ENCODE measurements around the gene LTBP3. TPM values are rescaled to one million over a fixed set of nuclear protein-coding genes. Genes with fewer than 3 reads are reported as not detected.

Gene LTBP3
- total RNA-seq, 1 experiment from 2014 or later = 1.3 TPM

DNA sequence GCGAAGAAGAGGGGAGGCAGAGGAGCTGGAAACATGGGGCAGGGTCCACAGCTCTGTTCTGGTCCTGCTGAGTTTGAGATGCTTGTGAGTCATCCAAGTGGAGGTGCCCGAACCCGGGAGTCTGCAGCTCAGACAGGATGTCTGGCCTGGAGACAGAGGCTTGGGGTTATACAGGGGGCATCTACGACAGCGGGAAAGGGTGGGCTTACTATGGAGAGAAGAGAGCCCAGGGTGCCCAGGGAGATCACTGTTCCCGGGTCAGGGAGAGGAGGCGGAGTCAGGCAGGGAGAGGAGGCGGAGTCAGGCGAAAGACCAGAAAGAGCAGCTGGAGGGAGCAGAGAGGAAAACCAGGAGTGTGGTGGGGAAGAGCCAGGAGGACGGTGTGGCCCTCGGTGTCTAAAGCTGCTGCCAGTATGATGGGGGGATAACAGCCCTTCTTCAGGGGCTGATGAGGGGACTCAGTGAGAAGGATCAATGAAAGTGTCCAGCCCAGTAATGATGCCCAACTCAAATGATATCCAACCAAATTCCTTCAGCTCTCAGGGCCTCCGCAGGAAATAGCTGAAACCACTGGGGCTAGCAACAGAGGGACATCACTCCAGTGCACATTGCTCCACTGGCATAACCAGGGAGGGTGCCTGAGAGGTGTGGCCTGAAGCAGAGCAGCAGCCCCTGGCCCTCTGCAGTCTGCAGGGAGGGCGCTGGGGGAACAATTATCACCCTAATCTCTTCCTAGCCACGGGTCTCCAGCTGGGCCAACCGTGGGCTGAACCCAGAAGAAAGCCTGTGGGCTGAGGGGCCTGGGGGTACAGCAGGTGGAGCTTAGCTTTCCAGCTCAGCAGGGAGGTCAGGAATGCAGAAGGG lies 2.6 kb upstream of the LTBP3 start:
- Histone ChIP-seq H3K4me1 (ENCODE audit: low read length) (peaks cover 22% of the 10 kb centered on the region), H3K9me3 (ENCODE audit: low read length) (no peaks in the 10 kb centered on the region), H3K4me3 (ENCODE audit: low read length) (no peak overlapping the region), H3K9ac (ENCODE audit: low read length) (peak overlapping the region; percentile 17; the same call in 1 of the 2 replicates), H3K27me3 (ENCODE audit: low read length) (no peaks in the 10 kb centered on the region), H2AFZ (ENCODE audit: low read length) (no peak overlapping the region), H3K9me2 (replicated peaks; ENCODE audit: insufficient read depth, low read length) (no peaks in the 10 kb centered on the region), H3K79me2 (ENCODE audit: low read length) (no peaks in the 10 kb centered on the region), H3K36me3 (ENCODE audit: insufficient read depth, low read length) (no peaks in the 10 kb centered on the region), H4K20me1 (ENCODE audit: insufficient read depth, low read depth, low read length) (no peaks in the 10 kb centered on the region), H3K4me2 (ENCODE audit: low read depth, low read length, poor library complexity, severe bottlenecking) (no peak overlapping the region), H3K27ac (ENCODE audit: low read length) (no peak overlapping the region)
- DNase-seq = no peak

DNA sequence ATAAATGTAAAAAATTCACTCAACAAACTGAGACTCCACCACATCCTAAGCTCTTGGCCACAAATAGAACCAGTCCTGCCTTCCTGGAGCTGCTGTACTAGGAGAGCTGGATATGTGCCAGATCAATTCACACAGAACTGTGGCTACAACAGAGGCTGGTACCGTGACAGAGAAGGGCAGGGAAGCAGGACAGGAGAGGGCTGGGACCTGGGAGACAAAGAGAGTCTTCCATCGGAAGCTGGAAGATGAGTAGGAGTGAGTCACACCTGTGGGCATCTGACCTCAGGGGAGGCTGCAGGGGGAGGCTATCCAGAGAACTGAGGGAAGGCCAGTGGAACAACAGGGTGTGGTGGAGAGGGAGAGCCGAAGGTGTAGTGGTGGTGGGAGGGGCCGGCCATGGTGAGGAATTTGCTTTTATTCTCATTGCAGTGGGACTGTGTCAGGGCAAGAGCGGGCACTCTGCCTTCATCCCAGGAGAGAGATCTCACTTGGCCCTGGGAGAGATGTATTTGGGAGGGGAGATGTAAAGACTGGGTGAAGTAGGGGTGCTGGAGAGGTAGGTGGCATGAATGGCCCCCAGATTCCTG lies 1.9 kb upstream of the LTBP3 start:
- Histone ChIP-seq H3K9ac (ENCODE audit: low read length) (no peak overlapping the region), H3K79me2 (ENCODE audit: low read length) (no peaks in the 10 kb centered on the region), H4K20me1 (ENCODE audit: insufficient read depth, low read depth, low read length) (no peaks in the 10 kb centered on the region), H3K4me3 (ENCODE audit: low read length) (no peak overlapping the region), H2AFZ (ENCODE audit: low read length) (no peak overlapping the region), H3K27me3 (ENCODE audit: low read length) (no peaks in the 10 kb centered on the region), H3K9me2 (replicated peaks; ENCODE audit: insufficient read depth, low read length) (no peaks in the 10 kb centered on the region), H3K36me3 (ENCODE audit: insufficient read depth, low read length) (no peaks in the 10 kb centered on the region), H3K4me1 (ENCODE audit: low read length) (peaks cover 19% of the 10 kb centered on the region), H3K4me2 (ENCODE audit: low read depth, low read length, poor library complexity, severe bottlenecking) (no peak overlapping the region), H3K9me3 (ENCODE audit: low read length) (no peaks in the 10 kb centered on the region), H3K27ac (ENCODE audit: low read length) (no peak overlapping the region)
- no peak for DNase-seq

DNA sequence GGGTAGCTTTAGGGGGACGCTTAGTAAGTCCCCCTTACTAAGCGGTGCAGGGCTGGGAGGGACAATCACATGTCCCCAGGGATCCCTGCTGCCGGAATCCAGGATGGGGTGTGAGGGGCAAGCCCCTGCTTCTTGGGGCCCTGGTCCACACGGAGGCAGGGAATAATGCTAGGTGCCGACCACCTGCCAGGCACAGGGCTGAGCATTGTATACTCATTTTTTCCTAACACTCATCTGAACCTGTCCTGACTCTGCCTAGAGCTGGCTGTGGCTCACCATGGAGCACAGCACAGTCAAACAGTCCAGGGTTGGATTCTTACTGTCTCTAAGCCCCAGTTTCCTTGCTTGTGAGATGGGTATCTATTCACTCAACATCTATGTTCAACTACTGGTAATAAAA lies 1.4 kb upstream of the LTBP3 start:
- H2AFZ ChIP-seq (ENCODE audit: low read length) = no peak overlapping the region
- H3K4me2 ChIP-seq (ENCODE audit: low read depth, low read length, poor library complexity, severe bottlenecking) = no peak overlapping the region
- H3K79me2 ChIP-seq (ENCODE audit: low read length) = no peaks in the 10 kb centered on the region
- H3K4me1 ChIP-seq (ENCODE audit: low read length) = peaks cover 19% of the 10 kb centered on the region
- no peak for DNase-seq
- no peaks in the 10 kb centered on the region for H4K20me1 ChIP-seq (ENCODE audit: insufficient read depth, low read depth, low read length)
- no peaks in the 10 kb centered on the region for H3K9me2 ChIP-seq (replicated peaks; ENCODE audit: insufficient read depth, low read length)
- no peaks in the 10 kb centered on the region for H3K27me3 ChIP-seq (ENCODE audit: low read length)
- no peaks in the 10 kb centered on the region for H3K36me3 ChIP-seq (ENCODE audit: insufficient read depth, low read length)
- H3K27ac ChIP-seq (ENCODE audit: low read length) = no peak overlapping the region
- no peaks in the 10 kb centered on the region for H3K9me3 ChIP-seq (ENCODE audit: low read length)
- no peak overlapping the region for H3K9ac ChIP-seq (ENCODE audit: low read length)
- no peak overlapping the region for H3K4me3 ChIP-seq (ENCODE audit: low read length)

DNA sequence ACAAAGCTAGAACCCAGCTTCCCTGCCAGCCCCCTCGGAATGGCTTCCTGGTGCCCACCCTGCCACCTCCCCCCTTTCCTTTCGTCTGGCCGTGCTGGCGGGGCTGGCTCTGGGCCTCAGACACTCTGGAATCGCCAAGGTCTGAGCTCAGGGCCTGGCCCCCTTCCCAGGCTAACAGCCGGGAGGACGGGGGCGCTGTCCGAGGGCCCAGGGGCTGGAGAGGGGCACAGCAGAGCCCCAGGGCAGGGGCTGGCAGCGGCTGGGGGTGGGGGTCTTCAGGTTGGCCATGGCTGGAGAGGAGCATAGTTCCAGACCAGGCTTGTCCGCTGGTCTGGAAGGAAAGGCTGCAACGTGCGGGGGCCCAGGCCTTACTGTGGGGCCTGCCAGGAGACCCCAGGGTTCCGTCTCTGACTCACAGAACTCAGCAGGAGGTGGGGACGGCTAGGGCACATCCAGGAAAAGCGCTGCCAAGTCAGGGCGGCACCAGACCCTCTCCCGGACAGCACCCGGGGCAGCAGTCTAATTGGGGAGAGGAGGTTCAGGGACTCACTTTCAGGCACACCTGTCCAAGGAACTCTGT lies 861 bp upstream of the LTBP3 start:
- DNase-seq = no peak
- Histone ChIP-seq H2AFZ (ENCODE audit: low read length) (no peak overlapping the region), H3K9ac (ENCODE audit: low read length) (no peak overlapping the region), H3K27me3 (ENCODE audit: low read length) (no peaks in the 10 kb centered on the region), H4K20me1 (ENCODE audit: insufficient read depth, low read depth, low read length) (no peaks in the 10 kb centered on the region), H3K4me3 (ENCODE audit: low read length) (no peak overlapping the region), H3K4me2 (ENCODE audit: low read depth, low read length, poor library complexity, severe bottlenecking) (no peak overlapping the region), H3K27ac (ENCODE audit: low read length) (no peak overlapping the region), H3K36me3 (ENCODE audit: insufficient read depth, low read length) (no peaks in the 10 kb centered on the region), H3K9me3 (ENCODE audit: low read length) (no peaks in the 10 kb centered on the region), H3K9me2 (replicated peaks; ENCODE audit: insufficient read depth, low read length) (no peaks in the 10 kb centered on the region), H3K79me2 (ENCODE audit: low read length) (no peaks in the 10 kb centered on the region), H3K4me1 (ENCODE audit: low read length) (peaks cover 19% of the 10 kb centered on the region)

DNA sequence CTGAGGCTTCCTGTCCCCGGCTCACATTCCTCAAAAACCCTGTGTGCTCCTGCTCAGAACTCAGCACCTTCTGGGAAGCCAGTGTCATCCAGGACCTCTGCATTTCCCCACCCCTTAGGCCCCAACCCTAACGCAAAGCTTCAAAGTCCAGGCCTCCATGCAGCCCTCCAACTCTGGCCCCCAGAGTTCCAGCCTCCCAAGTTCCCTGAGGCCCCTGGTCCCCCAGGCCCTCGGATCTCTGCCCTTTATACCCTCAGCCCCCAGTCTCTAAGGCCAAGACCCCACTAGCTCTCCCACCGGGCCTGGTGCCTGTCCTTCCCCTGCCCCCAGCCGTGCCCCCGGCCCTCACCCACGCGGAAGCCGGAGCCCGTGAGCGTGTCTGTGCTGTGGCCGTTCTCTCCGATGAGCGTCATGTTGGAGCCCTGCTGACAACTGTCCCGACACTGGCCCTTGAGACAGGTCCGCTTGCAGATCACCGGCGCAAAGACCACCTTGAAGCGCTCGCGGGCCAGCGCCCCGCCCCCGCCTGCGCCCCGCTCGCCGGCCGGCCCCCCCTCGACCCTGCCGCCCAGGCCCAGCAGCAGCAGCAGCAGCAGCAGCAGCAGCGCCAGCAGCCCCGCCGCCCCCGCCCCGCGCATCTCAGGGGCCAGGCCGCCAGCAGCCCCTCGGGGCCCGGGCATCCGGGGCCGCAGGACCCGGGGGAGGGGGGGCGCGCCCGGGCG lies 718 bp downstream of the LTBP3 start:
- no peaks in the 10 kb centered on the region for H3K9me3 ChIP-seq (ENCODE audit: low read length)
- no peaks in the 10 kb centered on the region for H3K36me3 ChIP-seq (ENCODE audit: insufficient read depth, low read length)
- H2AFZ ChIP-seq (ENCODE audit: low read length) = no peak overlapping the region
- H4K20me1 ChIP-seq (ENCODE audit: insufficient read depth, low read depth, low read length) = no peaks in the 10 kb centered on the region
- no peaks in the 10 kb centered on the region for H3K79me2 ChIP-seq (ENCODE audit: low read length)
- no peak overlapping the region for H3K9ac ChIP-seq (ENCODE audit: low read length)
- H3K27ac ChIP-seq (ENCODE audit: low read length) = no peak overlapping the region
- no peak for DNase-seq
- H3K4me3 ChIP-seq (ENCODE audit: low read length) = no peak overlapping the region
- no peaks in the 10 kb centered on the region for H3K9me2 ChIP-seq (replicated peaks; ENCODE audit: insufficient read depth, low read length)
- H3K4me2 ChIP-seq (ENCODE audit: low read depth, low read length, poor library complexity, severe bottlenecking) = no peak overlapping the region
- H3K4me1 ChIP-seq (ENCODE audit: low read length) = peaks cover 19% of the 10 kb centered on the region
- no peaks in the 10 kb centered on the region for H3K27me3 ChIP-seq (ENCODE audit: low read length)

DNA sequence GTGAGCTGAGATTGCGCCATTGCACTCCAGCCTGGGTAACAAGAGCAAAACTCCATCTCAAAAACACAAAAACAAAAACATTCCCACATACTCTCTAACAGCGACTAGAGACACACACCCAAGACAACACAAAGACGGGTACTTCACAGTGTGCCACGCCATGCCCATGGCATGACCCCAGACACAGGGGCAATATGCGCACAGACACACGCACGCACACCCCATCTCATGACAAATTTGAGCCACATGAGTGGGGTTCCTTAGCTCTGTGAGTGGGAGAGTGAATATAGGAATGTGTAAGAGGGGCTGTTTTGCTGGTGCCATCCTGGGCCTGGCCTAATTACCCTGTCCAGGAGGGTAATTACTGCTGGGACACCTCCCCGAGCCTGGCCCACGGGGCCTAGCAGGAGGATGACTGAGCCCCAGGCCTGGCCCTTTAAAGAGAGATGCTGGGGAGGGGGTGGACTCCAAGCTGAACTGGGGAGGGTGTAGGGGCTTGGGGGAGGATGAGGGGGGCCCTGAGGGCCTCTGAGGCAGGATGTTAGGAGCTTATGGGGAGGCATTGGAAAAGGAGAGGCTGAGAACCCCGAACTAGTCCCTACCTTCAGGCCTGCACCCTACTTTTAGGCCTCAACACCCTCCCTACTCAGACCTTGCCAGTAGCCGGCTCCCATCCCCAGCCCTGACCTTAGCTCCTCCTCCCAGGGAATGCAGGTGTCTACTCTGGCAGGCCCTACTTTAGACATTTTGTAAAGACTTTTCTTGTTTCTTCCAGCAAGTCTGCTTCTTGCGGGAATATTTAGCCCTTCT lies 1.5 kb downstream of the LTBP3 start:
- Histone ChIP-seq H3K4me2 (ENCODE audit: low read depth, low read length, poor library complexity, severe bottlenecking) (no peak overlapping the region), H3K9me2 (replicated peaks; ENCODE audit: insufficient read depth, low read length) (no peaks in the 10 kb centered on the region), H3K9ac (ENCODE audit: low read length) (no peak overlapping the region), H3K36me3 (ENCODE audit: insufficient read depth, low read length) (no peaks in the 10 kb centered on the region), H3K9me3 (ENCODE audit: low read length) (no peaks in the 10 kb centered on the region), H3K79me2 (ENCODE audit: low read length) (no peaks in the 10 kb centered on the region), H3K27me3 (ENCODE audit: low read length) (no peaks in the 10 kb centered on the region), H4K20me1 (ENCODE audit: insufficient read depth, low read depth, low read length) (no peaks in the 10 kb centered on the region), H3K4me3 (ENCODE audit: low read length) (no peak overlapping the region), H3K4me1 (ENCODE audit: low read length) (peaks cover 22% of the 10 kb centered on the region), H2AFZ (ENCODE audit: low read length) (no peak overlapping the region), H3K27ac (ENCODE audit: low read length) (no peak overlapping the region)
- no peak for DNase-seq

DNA sequence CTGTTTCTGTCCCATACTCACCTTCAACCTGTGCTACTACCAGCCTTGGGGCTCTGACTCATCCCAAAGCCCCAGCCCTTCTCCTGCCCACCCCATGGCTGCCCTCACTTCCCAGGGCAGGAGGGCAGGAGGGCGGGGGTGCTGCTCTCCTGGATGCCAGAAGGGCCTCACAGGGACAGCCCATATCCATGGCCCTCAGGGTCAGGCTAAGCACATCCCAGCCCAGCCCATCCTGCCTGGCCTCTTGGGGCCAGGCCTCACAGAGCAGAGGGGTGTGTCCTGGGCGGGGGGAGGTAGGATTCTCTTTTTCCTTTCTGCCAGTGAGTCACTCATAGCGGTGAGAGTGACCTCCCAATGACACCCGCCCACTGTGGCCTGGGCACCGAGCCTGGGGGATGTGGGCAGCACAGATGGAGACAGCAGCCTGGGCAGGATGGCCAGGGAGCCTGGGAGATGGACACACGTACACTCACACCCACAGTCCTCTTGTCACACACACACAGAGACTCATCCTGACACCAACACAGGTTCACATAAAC lies 2.4 kb downstream of the LTBP3 start:
- no peaks in the 10 kb centered on the region for H4K20me1 ChIP-seq (ENCODE audit: insufficient read depth, low read depth, low read length)
- H3K9me2 ChIP-seq (replicated peaks; ENCODE audit: insufficient read depth, low read length) = no peaks in the 10 kb centered on the region
- H3K36me3 ChIP-seq (ENCODE audit: insufficient read depth, low read length) = no peaks in the 10 kb centered on the region
- no peaks in the 10 kb centered on the region for H3K9me3 ChIP-seq (ENCODE audit: low read length)
- H3K27me3 ChIP-seq (ENCODE audit: low read length) = no peaks in the 10 kb centered on the region
- H3K27ac ChIP-seq (ENCODE audit: low read length) = no peak overlapping the region
- DNase-seq = no peak
- H3K4me2 ChIP-seq (ENCODE audit: low read depth, low read length, poor library complexity, severe bottlenecking) = no peak overlapping the region
- no peak overlapping the region for H3K9ac ChIP-seq (ENCODE audit: low read length)
- peaks cover 21% of the 10 kb centered on the region for H3K4me1 ChIP-seq (ENCODE audit: low read length)
- H3K4me3 ChIP-seq (ENCODE audit: low read length) = no peak overlapping the region
- no peaks in the 10 kb centered on the region for H3K79me2 ChIP-seq (ENCODE audit: low read length)
- no peak overlapping the region for H2AFZ ChIP-seq (ENCODE audit: low read length)
